ENCODE measurements around the gene SUSD1.
"Not testable (repeated sequence)": the region's sequence is repeated elsewhere in the genome, so short reads cannot be mapped to it uniquely, and the experiment has no call there.

SUSD1 gene

GRCh38 chr9:112129246-112129645 is 45.9 kb downstream of the SUSD1 start:
- no peak for DNase-seq (ENCODE audit: low spot score)

GRCh38 chr9:112128399-112128798 is 46.7 kb downstream of the SUSD1 start:
- DNase-seq (ENCODE audit: low spot score), result not testable (repeated sequence)

- no peak for DNase-seq (ENCODE audit: low spot score)
Observed at GRCh38 chr9:112127281-112127680, 47.8 kb downstream of the SUSD1 start.

GRCh38 chr9:112125951-112126388 is 49.1 kb downstream of the SUSD1 start:
- no peak for DNase-seq (ENCODE audit: low spot score)

- no peak for DNase-seq (ENCODE audit: low spot score)
Observed at GRCh38 chr9:112124156-112124555, 50.9 kb downstream of the SUSD1 start.

GRCh38 chr9:112121633-112122032 is 53.5 kb downstream of the SUSD1 start:
- DNase-seq (ENCODE audit: low spot score), result no peak

- DNase-seq (ENCODE audit: low spot score), result no peak
Observed at GRCh38 chr9:112120439-112120925, 54.6 kb downstream of the SUSD1 start.

GRCh38 chr9:112120030-112120341 is 55.1 kb downstream of the SUSD1 start:
- no peak for DNase-seq (ENCODE audit: low spot score)

- no peak for DNase-seq (ENCODE audit: low spot score)
Observed at GRCh38 chr9:112119225-112120029, 55.7 kb downstream of the SUSD1 start.

GRCh38 chr9:112118009-112118408 is 57.1 kb downstream of the SUSD1 start:
- DNase-seq (ENCODE audit: low spot score), result no peak

- DNase-seq (ENCODE audit: low spot score), result no peak
Observed at GRCh38 chr9:112115970-112116753, 58.9 kb downstream of the SUSD1 start.

- no peak for DNase-seq (ENCODE audit: low spot score)
Observed at GRCh38 chr9:112115109-112115508, 60.0 kb downstream of the SUSD1 start.

GRCh38 chr9:112112941-112113681 is 62.0 kb downstream of the SUSD1 start:
- no peak for DNase-seq (ENCODE audit: low spot score)

- no peak for DNase-seq (ENCODE audit: low spot score)
Observed at GRCh38 chr9:112112519-112112918, 62.6 kb downstream of the SUSD1 start.

GRCh38 chr9:112111461-112111860 is 63.6 kb downstream of the SUSD1 start:
- no peak for DNase-seq (ENCODE audit: low spot score)

GRCh38 chr9:112110777-112111113 is 64.4 kb downstream of the SUSD1 start:
- no peak for DNase-seq (ENCODE audit: low spot score)

- no peak for DNase-seq (ENCODE audit: low spot score)
Observed at GRCh38 chr9:112110094-112110776, 64.9 kb downstream of the SUSD1 start.

- no peak for DNase-seq (ENCODE audit: low spot score)
Observed at GRCh38 chr9:112104901-112105300, 70.2 kb downstream of the SUSD1 start.

- DNase-seq (ENCODE audit: low spot score), result no peak
Observed at GRCh38 chr9:112104401-112104800, 70.7 kb downstream of the SUSD1 start.

- DNase-seq (ENCODE audit: low spot score), result no peak
Observed at GRCh38 chr9:112103405-112103804, 71.7 kb downstream of the SUSD1 start.

- DNase-seq (ENCODE audit: low spot score), result peak; percentile 81
Observed at GRCh38 chr9:112097712-112098688, 77.1 kb downstream of the SUSD1 start.

Measured in ecto neural progenitor cell (in vitro differentiated cells).